Measurements from ENCODE around the gene BCKDK.
"Not testable (repeated sequence)": the region's sequence is repeated elsewhere in the genome, so short reads cannot be mapped to it uniquely, and the experiment has no call there.

GRCh38 chr16:31150976-31151375 lies 42.8 kb downstream of the BCKDK start:
- TF ChIP-seq CTCF (IDR thresholded peaks at IDR 0.05; ENCODE audit: low read depth, low read length); POLR2A (IDR thresholded peaks at IDR 0.05; ENCODE audit: extremely low read depth, insufficient read length): not testable (repeated sequence)
